NCI-H1417 (cell line): Measurements from ENCODE around the gene CACNA1I.

ENCODE experiments used
- DNase-seq, 3 experiments: peaks; one replicate each; lab custom pipeline; 2025; lab: John Stamatoyannopoulos, UW

CACNA1I gene

DNA sequence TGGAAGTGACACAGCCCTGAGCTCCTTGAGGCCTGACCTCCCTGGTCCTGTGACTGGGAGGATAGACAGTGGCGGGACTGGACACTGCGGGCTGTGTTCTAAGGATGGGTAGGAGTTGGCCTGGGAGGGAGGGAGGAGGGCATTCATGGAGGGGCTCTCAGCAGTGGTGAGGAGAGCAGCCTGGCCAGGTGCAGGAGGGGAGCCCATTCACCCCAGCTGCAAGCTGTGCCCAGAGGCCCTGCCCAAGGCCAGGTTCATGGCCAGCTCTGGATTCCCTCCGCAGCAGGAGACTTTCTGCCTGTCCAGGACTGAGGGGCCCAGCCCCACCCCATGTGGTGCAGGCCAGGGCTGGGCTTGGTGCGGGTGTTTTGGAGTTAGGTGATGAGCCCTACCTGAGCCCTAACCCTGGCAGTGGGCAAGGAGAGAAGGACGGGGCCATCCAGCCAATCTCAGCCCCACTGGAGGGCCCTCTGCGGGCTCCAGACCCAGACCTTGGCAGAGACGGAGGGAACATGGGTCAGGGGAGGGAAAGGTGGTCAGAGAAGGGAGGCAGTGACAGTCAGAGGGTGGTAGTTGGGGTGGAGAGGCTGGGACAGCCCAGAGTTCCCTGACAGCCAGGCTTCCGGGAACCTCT lies 26.8 kb downstream of the CACNA1I start:
- DNase-seq, result no peak

DNA sequence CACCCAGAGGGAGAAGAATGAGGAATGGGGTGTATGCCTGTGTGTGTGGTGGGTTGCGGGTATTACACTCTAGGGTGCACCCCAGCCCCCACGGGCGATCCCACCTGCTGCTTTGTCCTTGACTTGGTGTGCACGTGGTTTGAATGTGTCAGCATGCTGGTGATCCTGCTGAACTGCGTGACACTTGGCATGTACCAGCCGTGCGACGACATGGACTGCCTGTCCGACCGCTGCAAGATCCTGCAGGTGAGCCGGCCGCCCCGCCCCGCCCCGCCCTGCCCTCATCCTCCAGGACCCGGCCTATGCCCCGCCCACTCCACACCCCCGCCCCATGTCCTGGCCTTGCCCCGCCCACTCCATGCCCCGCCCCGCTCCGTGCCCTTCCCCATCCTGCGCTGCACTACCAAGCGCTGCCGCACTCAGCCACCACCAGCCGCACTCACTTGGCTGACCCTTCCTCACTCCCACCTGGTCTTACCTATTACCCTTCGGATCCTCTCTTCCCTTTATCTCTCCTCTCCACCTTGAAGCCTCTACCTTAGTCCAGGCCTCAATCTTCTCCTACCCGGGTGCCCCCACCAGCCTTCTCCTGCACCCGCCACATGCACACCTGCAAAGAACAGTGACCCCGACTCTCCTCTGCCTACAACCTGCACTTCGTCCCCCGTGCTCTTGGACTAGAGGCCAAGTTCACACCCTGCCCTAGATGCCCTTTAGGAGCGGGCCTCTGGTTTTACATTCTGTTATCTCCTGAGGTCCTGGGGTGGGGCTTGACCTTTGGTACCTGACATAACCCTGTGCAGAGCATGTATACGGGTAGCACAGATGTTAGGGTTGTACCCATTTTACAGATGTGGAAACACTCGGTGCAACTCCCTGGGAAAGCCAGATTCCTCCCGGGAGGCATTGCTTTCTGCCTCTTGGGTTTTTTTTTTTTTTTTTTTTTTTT lies 27.7 kb downstream of the CACNA1I start:
- DNase-seq, result peak; percentile 44 to 69 (median 49)

- DNase-seq, result no peak
Measured at GRCh38 chr22:39600491-39601179, 30.1 kb downstream of the CACNA1I start.

DNA sequence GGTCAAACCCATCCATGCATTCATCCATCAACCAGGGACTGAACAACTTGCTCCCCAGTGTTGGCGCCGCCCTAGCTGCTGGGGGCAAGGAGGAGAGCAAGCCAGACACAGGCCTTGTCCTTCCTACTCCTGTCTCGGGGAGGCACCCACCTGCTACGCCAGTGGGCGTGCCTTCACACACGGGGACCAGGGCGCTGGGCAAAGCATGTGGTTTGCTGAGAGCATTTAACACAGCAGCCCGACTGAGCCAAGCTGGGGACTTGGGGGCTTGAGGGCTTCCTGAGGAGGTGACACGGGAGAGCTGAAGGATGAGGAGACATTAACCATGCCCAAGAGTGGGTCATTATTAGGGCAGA lies 30.6 kb downstream of the CACNA1I start:
- no peak for DNase-seq

GRCh38 chr22:39603345-39603744 lies 32.8 kb downstream of the CACNA1I start:
- DNase-seq, result no peak

DNA sequence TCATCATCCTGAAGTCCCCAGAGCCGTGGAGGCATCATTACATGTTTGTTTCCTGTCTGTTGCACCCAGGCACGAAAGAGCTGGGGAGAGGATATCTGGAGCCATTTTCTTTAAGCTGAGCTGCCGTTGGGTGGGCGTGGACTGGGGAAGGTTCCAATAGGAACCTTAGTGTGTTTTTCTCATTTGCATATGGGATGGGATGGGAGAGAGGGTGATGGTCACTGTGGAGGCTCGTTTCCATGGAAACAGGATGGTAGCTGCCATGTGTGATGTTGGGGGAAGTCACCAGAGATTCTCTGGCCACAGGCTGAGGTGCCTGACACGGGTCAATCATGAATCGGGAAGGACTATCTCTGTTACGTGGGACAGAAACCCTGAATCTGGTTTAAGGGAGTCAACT lies 39.7 kb downstream of the CACNA1I start:
- DNase-seq, result no peak

GRCh38 chr22:39610766-39611165 lies 40.2 kb downstream of the CACNA1I start:
- DNase-seq, result no peak

- no peak for DNase-seq
Measured at GRCh38 chr22:39611360-39611759, 40.8 kb downstream of the CACNA1I start.

GRCh38 chr22:39612811-39613548 lies 42.4 kb downstream of the CACNA1I start:
- no peak for DNase-seq

DNA sequence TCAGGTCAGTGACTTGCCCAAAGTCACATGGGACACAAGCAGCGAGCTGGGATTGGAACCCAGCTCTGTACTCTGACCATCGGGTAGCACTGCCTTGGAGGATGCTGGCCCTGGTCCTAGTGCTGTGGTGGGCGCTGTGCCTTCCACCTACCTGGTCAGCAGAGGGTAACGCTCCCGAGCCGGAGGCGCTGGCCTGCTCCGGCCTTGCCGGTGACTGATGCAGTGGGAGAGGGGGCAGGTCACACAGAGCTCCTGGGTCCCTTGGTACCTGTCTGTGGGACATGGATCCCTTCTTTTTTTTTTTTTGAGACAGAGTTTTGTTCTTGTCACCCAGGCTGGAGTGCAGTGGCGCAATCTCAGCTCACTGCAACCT lies 43.0 kb downstream of the CACNA1I start:
- DNase-seq, result no peak

DNA sequence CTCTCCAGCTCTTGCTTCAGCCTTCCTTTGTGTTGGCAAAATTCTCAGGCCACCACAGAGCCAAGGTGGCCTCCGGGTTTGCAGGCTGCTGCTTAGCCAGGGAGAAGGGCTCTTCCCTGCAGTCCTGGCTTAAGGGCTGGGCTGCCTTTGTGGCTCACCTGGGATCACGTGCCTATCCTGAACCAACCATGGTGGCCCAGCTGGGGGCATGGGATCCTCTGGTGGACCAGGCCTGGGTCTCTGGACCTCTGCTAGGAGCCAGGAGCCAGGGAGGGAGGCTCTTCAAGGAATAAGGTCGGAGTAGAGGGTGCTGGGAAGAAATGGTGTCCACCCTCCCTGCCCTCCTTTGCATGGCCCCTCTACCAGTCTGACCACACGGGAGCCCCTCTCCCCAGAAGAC lies 43.9 kb downstream of the CACNA1I start:
- DNase-seq, result no peak

GRCh38 chr22:39616051-39616450 lies 45.5 kb downstream of the CACNA1I start:
- DNase-seq, result no peak

DNA sequence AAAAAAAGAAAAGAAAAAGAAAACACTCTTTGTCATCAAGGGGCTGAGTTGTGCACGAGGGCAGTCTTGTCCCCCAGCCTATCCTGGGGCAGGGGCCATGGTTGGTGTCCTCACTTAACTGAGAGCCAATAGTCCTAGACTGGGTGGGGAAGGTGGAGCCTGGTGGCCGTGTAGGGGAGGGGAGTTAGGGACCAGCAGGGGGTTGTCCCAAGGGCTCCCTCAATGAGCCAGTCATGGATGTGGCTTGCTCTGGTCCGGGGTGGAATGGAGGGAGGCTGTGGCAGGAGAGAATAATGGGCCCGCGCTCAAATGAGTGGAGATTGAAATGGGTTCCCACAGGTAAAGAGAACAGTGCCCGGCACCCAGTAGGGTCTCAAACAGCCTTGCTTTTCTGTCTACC lies 46.2 kb downstream of the CACNA1I start:
- no peak for DNase-seq

DNA sequence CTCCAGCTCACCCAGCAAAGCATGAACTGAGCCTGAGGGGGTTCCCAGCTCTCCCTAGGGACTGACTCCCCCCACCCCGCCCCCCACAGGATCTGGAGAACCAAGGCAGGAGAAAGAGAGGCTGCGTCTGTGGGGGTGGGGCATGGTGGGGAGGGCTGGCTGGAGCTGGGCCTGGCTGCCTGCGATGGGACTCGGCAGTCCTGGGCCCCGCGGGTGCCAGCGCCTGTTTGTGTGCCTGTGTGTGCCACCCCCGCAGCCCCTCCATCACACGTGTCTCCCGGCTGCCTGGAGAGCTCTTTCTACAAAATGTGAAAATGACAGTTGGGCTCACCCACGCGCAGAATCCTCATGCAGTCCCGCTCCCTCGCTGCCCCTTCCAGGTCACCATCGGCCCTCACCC lies 46.8 kb downstream of the CACNA1I start:
- peak in 1 of 3 experiments; percentile 28 for DNase-seq

DNA sequence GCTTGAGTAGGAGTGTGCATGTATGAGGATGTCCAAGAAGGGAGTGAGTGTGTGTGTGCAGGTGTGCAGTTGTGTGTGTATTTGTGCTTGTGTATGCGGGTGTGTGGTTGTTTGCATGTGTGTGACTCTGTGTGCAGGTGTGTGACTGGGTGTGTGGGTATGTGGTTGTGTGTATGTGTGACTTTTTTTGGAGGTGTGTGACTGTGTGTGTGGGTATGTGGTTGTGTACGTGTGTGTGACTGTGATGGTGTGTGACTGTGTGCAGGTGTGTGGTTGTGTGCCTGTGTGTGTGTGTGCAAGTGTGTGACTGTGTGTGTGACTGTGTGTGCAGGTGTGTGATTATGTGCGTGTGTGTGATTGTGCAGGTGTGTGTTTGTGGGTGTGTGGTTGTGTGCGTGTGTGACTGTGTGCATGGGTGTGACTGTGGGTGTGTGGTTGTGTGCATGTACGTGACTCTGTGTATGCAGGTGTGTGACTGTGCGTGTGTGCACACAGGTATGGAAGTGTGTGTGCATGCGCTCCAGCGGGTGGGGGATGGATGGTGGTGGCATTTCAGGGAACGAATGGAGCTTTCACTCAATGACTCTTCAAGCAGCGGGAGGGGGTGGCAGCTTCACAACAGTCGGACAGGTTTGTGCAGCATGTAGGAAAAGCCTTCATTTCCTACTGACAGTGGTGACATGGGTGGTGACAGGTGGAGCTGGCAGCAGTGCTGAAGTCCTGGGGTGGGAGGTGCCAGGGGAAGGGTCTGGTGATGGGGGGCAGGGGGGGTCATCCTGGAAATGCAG lies 47.6 kb downstream of the CACNA1I start:
- no peak for DNase-seq

GRCh38 chr22:39618996-39619530 lies 48.5 kb downstream of the CACNA1I start:
- no peak for DNase-seq

- no peak for DNase-seq
Measured at GRCh38 chr22:39620924-39621690, 50.6 kb downstream of the CACNA1I start.

DNA sequence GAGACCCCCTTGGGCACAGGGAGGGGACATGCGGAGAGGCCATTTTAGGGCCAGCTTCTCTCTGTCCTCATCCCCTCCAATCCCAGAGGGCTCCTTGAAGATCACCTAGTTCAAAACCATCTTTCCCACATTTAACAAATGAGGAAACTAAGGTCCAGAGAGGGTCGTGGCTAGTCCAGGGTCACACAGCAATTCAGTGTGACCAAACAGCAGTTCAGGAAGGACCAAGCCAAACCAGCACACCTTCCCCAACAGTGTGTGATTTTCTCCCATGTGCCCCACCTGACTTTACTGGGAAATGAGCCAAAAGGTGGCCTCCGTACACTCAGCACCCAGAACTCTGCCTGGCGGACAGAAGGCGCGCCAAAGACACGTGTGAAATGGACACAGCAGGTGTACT lies 51.3 kb downstream of the CACNA1I start:
- no peak for DNase-seq

DNA sequence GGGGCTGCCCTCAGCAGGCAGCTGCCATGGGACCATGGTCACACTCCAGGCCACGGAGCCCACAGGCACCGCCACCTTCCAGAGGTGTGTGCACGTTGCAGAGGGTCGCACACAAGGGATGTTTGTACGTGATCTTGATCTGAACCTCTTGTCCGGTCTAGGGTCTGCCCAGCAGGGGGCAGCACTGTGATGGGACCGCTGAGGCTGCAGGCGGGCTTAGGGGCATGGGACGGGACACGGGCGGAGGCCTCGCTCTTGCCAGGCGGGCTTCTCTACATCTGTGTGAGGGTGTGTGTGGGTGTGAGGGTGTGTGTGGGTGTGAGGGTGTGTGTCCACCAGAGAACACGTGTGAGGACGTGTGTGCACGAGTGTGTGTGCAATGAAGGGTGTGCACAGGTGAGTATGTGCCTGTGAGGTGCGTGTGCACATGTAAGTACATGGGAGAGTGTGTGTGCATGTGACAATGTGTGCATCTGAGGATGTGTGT lies 52.4 kb downstream of the CACNA1I start:
- DNase-seq, result no peak
